HT-29 (cell line): ENCODE measurements around the gene ATP2B3. TPM values are rescaled to one million over a fixed set of nuclear protein-coding genes. Genes with fewer than 3 reads are reported as not detected.

ENCODE experiments used
- total RNA-seq: library from RNA; depleted of rRNA; stranded (reverse); fragments of >200 nt; shearing (Covaris generic); gene quantifications from 2 replicates; pipeline ENCODE4 v1.2.3, GENCODE V29; 2014; rRNA removed

Gene ATP2B3
- total RNA-seq, 1 experiment from 2014 or later, result not detected

Other genes starting within 250 kb of the ATP2B3 start
- not detected in 2 replicates for gene PNMA6F, start 195.9 kb upstream of the ATP2B3 start, total RNA-seq
- 5.1 and 5.5 TPM in 2 replicates for gene ZNF275, start 183.5 kb upstream of the ATP2B3 start, total RNA-seq
- gene PNMA6E, start 116.3 kb upstream of the ATP2B3 start, total RNA-seq, result not detected in 2 replicates
- not detected in 2 replicates for gene ZFP92, start 106.2 kb upstream of the ATP2B3 start, total RNA-seq
- 7.3 and 9.8 TPM in 2 replicates for gene TREX2, start 71.6 kb upstream of the ATP2B3 start, total RNA-seq
- gene HAUS7, start 47.1 kb upstream of the ATP2B3 start, total RNA-seq, result 75.1 and 85.6 TPM in 2 replicates
- 14.0 and 23.2 TPM in 2 replicates for gene BGN, start 22.7 kb upstream of the ATP2B3 start, total RNA-seq
- 107 and 122 TPM in 2 replicates for gene CCNQ, start 81.5 kb downstream of the ATP2B3 start, total RNA-seq
- gene DUSP9, start 129.6 kb downstream of the ATP2B3 start, total RNA-seq, result not detected in 2 replicates
- gene PNCK, start 156.2 kb downstream of the ATP2B3 start, total RNA-seq, result 0.99 and 1.1 TPM in 2 replicates
- 98.8 and 127 TPM in 2 replicates for gene SLC6A8, start 170.3 kb downstream of the ATP2B3 start, total RNA-seq
- 387 and 409 TPM in 2 replicates for gene BCAP31, start 206.7 kb downstream of the ATP2B3 start, total RNA-seq
- gene ABCD1, start 207.2 kb downstream of the ATP2B3 start, total RNA-seq, result 28.2 and 31.6 TPM in 2 replicates
- 7.0 and 10.3 TPM in 2 replicates for gene PLXNB3, start 246.6 kb downstream of the ATP2B3 start, total RNA-seq